ENCODE results near the gene RGSL1.

The RGSL1 gene

DNA sequence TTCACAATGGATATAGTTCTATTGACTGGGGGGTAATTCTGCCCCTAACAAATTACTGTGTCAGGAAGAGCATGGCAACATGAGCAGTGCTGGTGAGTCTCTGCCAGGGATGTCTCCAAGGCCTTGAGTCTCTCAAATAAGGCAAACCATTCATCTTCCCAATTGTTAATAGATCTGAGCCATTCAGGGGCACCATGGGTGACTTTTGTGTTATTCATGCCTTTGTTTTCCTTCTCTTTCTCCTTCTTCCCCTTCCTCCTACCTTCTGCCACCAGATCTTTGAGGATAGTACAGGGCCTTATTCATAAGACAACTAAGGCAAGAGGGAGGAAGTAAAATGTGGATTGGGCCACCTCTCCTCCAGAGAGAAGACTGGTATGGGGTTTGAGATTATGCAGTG is at the start of gene RGSL1:
RGSL1 (plus strand) TSS at position 60 of the 400 bp plus-strand sequence; CDS start at position 80, 20 bp downstream.
- in situ Hi-C loops (cut with HindIII; ENCODE audit: low sequenced_read_pairs), result no loop called here

DNA sequence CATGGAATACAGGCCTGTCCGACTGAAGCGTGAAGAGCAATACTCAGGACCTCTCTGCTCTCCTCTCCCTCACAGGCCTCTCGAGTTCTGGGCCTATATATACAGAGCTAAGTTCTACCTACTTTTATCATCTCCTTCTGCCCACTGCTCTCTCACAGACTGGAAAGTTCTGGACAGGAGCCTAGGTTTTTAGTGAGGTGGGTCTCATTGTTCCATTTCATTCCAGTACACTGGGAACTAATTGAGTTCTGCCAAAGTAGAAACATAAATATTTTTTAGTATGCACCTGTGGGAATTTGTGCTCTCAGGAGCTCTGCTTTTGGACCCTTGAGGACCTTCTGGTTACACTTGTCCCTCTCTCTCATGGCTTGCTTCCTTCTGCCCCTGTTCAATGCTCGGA is 49.4 kb upstream of the RGSL1 start, which contains the start of gene TEDDM1:
TEDDM1 (minus strand) TSS at position 101 of the 400 bp plus-strand sequence. CDS start 182 bp downstream, outside the sequence.
- in situ Hi-C loops (cut with HindIII; ENCODE audit: low sequenced_read_pairs), result no loop called here

DNA sequence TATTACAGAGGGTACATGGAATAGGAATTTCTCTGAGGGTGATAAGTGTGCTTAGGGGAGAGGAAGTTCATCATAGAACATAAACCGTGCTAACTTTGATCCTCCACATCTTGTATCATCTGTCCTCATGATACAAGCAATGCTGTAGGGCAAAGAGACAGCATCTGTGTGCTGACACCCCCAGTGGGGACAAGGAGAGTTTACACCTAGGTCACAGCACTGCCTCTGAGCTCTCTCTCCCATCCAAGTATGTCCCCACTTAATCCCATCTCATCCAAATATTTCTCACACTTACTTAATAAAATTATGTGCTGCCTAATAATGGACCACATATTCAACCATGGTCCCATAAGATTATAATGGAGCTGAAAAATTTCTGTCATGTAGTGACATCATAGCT is 45.2 kb upstream of the RGSL1 start:
- in situ Hi-C loops (cut with HindIII; ENCODE audit: low sequenced_read_pairs), result no loop called here

DNA sequence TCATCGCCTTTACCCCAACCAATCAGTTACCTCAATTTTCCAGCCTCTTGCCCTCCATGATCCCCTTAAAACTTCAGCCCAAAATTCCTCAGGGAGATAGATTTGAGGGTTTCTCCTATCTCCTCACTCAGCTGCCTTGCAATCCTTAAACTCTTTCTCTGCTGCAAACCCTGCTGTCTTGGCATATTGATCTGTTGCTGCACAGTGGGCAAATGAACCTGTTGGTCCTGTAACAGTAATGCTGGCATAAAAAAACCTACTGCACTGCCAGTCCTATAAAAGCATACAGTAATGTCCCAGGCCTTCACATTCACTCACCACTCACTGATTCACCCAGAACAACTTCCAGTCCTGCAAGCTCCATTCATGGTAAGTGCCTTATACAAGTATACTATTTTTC is 44.4 kb upstream of the RGSL1 start:
- in situ Hi-C loops (cut with HindIII; ENCODE audit: low sequenced_read_pairs), result no loop called here

DNA sequence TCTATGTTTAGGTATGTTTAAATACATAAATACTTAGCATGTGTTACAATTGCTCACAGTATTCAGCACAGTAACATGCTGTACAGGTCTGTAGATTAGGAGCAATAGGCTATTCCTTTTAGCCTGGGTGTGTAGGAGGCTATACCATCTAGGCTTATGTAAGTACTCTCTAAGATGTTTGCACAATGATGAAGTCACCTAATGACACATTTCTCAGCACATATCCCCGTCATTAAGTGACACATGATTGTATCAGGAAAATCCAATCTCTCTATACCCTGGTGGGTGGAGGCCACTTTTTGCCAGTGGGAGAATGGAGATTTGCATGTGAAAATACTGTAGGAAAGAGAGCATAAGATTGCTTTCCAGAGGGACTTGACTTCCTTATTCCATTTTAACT is 43.9 kb upstream of the RGSL1 start:
- in situ Hi-C loops (cut with HindIII; ENCODE audit: low sequenced_read_pairs), result no loop called here

- in situ Hi-C loops (cut with HindIII; ENCODE audit: low sequenced_read_pairs), result no loop called here
Measured at GRCh38 chr1:182407724-182408123, 42.2 kb upstream of the RGSL1 start.

- in situ Hi-C loops (cut with HindIII; ENCODE audit: low sequenced_read_pairs), result no loop called here
Measured at GRCh38 chr1:182408435-182409075, 41.4 kb upstream of the RGSL1 start.

- in situ Hi-C loops (cut with HindIII; ENCODE audit: low sequenced_read_pairs), result no loop called here
Measured at GRCh38 chr1:182410138-182410537, 39.8 kb upstream of the RGSL1 start.

DNA sequence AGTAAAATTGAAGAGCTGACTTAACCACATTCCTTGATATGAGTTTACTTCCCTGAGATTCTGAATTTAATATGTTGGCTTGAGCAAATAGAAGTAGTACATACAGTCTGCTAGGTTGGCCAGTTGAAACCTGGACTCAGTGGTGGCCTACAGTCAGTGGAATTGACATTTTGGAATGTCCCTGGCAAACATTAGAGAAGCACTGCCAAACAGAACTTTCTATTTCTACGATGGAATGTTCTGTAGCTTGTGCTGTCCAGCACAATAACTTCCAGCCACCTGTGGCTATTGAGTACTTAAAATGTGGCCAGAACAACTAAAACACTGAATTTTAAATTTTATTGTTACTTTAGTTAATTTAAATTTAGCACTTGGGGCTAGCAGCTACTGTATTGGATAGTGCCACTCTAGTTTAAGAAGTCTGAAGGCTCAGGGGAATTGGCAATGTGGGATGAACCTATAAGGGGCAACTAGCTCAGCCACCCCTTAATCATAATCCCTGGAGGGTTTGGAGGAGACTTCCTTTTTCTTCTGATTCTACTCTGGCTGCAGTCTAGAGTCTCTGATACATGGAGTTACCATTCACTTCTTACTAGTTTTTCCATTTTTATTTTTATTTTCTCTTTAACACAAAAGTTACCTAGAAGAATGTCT is 39.2 kb upstream of the RGSL1 start:
- in situ Hi-C loops (cut with HindIII; ENCODE audit: low sequenced_read_pairs), result no loop called here

DNA sequence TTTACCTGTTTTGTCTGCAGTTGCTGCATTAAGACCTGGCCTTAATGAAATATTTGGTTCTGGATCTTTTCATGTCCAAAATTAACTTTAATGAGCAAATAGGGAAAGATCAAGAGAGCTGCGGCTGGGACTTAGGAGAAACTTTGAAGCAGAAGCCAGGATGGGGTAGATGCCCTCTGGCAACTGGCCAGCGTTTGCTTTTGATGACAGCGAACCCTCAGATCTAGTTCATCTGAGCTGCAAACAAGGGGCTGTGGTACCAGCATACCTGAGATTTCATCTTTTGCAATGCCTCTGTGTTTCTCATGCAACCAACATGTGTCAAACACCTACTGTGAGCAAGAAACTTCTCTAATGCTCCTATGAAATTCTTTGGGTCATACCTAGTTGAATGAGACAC is 36.5 kb upstream of the RGSL1 start:
- in situ Hi-C loops (cut with HindIII; ENCODE audit: low sequenced_read_pairs), result no loop called here

DNA sequence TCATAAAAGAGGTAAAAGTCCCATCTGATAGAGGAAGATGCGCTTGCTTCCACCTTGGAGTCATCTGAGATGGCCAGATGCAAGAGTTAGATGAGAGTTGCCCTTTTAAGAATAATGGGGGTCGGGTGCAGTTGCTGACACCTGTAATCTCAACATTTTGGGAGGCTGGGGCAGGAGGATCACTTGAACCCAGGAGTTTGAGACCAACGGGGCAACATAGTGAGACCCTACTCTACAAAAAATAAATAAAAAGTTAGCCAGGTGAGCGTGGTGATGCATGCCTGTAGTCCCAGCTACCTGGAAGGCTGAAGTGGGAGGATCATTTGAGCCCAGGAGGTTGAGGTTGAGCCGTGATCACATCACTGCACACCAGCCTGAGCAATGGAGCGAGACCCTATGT is 36.0 kb upstream of the RGSL1 start:
- in situ Hi-C loops (cut with HindIII; ENCODE audit: low sequenced_read_pairs), result no loop called here

DNA sequence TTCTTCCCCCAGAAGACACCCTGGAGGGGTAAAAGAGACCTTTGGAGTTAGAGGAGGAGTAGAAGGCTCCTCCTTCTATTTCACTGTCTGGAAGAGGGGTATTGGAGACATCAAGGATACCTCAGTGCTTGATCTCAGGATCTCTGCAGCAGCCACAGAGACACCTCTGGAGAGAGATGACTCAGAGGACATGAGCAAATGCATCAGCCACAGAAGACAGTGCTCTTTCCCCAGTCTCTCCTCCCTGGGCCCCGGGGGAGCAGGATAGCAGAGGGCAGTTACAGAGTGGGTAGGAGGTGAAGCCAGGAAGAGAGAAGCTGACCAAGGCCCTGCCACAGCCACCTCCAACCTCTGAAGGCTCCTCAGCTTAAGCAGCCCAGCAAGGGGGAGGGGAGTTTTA is 34.2 kb upstream of the RGSL1 start:
- in situ Hi-C loops (cut with HindIII; ENCODE audit: low sequenced_read_pairs), result no loop called here

DNA sequence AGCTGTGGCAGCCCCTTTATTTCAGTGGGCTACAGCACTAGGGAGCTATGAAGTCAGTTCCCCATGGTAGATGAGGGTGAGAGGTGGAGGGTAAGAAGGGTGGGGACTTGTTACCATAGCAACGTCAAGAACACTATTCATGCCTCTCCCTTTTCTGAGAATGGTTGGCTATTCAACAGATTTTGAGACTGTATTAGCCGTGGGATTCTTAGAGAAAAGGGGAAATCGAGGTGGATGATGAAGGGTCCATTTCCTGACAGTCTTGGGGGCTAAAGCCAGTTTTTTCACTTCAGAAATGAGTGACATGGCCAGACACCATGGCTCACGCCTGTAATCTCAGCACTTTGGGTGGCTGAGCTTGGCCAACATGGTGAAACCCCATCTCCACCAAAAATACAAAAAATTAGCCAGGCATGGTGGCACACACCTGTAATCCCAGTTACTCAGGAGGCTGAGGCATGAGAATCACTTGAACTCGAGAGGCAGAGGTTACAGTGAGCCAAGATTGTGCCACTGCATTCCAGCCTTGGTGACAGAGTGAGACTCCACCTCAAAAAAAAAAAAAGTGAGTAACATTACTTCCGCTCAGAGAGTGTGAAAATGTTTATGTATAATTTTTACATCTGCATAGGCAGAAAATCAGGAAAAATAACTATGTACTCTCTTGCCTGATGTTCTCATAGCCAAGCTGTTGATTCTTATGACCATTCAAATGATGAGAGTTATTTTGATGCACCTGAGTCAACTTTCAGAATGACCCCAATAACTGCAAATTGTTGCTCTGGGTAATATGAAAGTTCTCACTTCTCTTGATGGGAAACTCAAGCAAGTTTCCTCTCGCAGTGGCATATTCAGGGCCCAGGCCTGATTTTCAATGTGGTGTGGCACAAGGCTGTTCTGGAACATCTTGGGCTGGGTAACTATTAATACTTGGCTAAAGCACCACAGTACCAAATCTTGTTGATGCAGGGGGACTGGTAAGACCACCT is 23.2 kb upstream of the RGSL1 start:
- in situ Hi-C loops (cut with HindIII; ENCODE audit: low sequenced_read_pairs), result no loop called here

- in situ Hi-C loops (cut with HindIII; ENCODE audit: low sequenced_read_pairs), result no loop called here
Measured at GRCh38 chr1:182428043-182428442, 21.9 kb upstream of the RGSL1 start.

DNA sequence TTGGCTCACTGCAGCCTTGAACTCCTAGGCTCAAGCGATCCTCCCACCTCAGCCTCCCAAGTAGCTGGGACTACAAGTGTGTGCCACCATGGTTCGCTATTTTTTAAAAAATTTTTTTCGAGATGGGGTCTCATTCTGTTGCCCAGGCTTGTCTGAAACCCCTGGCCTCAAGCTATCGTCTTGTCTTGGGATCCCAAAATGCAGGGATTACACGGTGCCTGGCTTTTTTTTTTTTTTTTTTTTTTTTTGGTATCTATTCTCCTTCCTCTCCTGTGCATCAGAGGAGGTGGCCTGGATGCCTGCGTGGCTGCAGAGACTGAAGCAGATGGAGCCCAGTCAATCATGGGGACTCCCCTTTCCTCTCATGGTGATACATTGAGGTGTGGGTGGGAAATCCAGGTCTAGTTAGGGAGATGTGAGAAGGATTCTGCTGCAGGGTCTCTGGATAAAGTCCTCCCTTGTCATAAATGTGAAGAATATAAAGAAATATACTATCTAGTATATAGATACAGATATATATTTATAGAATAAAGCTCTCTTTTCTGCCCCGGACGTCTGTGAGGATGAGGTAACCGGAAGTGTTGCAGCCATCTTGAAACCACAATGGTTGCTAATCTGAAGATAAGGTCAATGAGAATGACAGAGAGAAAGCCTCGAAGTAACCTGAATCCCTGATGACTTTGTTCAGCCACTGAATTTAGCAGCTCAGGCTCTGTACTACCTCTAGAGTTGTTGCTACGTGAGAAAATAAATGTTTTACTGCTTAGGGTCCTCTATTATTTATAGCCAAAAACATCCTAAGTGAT is 19.5 kb upstream of the RGSL1 start:
- in situ Hi-C loops (cut with HindIII; ENCODE audit: low sequenced_read_pairs), result no loop called here

DNA sequence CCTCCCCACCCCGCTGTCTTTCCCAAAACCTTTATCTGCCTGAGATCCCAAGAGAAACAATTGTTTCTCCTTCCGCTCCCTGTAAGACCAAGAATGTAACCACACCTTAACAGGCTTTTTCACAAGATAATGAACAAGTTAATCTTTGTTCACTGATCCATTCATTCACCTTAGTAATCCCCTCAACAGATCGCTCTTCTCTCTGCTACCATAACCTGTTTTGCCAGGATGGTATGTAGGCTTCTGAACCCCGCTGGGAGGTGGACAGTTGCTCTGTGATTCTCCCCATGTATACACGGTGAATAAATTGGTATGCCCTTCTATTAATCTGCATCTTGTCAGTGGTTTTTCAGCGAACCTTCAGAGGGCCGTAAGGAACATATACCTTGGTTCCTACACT is 18.7 kb upstream of the RGSL1 start:
- in situ Hi-C loops (cut with HindIII; ENCODE audit: low sequenced_read_pairs), result no loop called here

DNA sequence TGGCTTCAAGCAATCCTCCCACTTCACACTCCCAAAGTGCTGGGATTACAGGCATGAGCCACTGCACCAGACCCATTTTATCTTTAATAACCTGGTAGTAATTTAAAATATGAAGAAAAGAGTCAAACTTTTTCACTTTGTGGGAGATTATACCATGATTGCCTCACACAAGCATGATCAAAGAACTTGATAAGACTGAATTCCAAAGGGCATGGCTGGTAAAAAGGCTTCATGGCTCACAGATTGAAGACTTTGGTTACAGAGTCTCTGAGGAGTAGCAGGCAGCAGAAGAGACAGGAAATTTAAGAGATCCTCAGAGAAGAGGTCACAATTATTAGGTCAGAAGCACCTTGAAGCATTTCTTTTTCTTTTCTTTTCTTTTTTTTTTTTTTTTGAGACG is 16.4 kb upstream of the RGSL1 start:
- in situ Hi-C loops (cut with HindIII; ENCODE audit: low sequenced_read_pairs), result no loop called here

GRCh38 chr1:182438326-182438725 is 11.6 kb upstream of the RGSL1 start:
- in situ Hi-C loops (cut with HindIII; ENCODE audit: low sequenced_read_pairs), result no loop called here

GRCh38 chr1:182441719-182442118 is 8.2 kb upstream of the RGSL1 start:
- in situ Hi-C loops (cut with HindIII; ENCODE audit: low sequenced_read_pairs), result no loop called here

GRCh38 chr1:182442333-182442732 is 7.6 kb upstream of the RGSL1 start:
- in situ Hi-C loops (cut with HindIII; ENCODE audit: low sequenced_read_pairs), result no loop called here

GRCh38 chr1:182444497-182444896 is 5.4 kb upstream of the RGSL1 start:
- in situ Hi-C loops (cut with HindIII; ENCODE audit: low sequenced_read_pairs), result no loop called here

Measured in endothelial cell of hepatic sinusoid (primary cell).